PC-9 (cell line): ENCODE results near the gene ANO4. TPM values are rescaled to one million over a fixed set of nuclear protein-coding genes. Genes with fewer than 3 reads are reported as not detected.

ENCODE experiments used
- BruUV-seq: library from RNA; stranded (reverse); fragments of 400-500 nt; replicated peaks from 2 replicates; lab custom pipeline; 2021; lab: Mats Ljungman, UMichigan
- CTCF ChIA-PET: fragments of 300-600 bp; sonication (Branson Sonifier 250); formaldehyde crosslinking; loops from one replicate; lab custom pipeline; 2022; ENCODE audit warnings: antibody characterized with exemption; lab: Charles Lee
- POLR2A ChIA-PET: fragments of 300-600 bp; sonication (Branson Sonifier 250); formaldehyde crosslinking; loops from one replicate; lab custom pipeline; 2022; ENCODE audit warnings: antibody characterized with exemption; ENCODE audit not compliant: unreplicated experiment; lab: Charles Lee
- DNase-seq, 2 experiments: peaks; one replicate each; pipeline versions ENCODE4 v3.0.0 to v3.0.0-alpha.2; 2015 to 2022; ENCODE audit warnings: mixed read lengths in 1 of 2
- H2AFZ ChIP-seq: fragments of 200-600 bp; sonication (generic); 2 replicates; pipeline ENCODE4 v1.8.1; 2017; ENCODE audit warnings: antibody characterized with exemption
- H3F3A ChIP-seq: fragments of 200-600 bp; sonication (generic); 2 replicates; pipeline ENCODE4 v1.8.1; 2017; ENCODE audit warnings: antibody characterized with exemption, mild to moderate bottlenecking, low read depth; ENCODE audit not compliant: insufficient read depth
- H3K27ac ChIP-seq: fragments of 200-600 bp; sonication (generic); 2 replicates; pipeline ENCODE4 v1.6.1; 2016; ENCODE audit warnings: mixed run types
- H3K27me3 ChIP-seq: fragments of 200-600 bp; sonication (generic); 2 replicates; pipeline ENCODE4 v1.6.1; 2016; ENCODE audit warnings: low read depth, mixed run types; ENCODE audit not compliant: insufficient read depth
- H3K36me3 ChIP-seq: fragments of 200-600 bp; sonication (generic); 2 replicates; pipeline ENCODE4 v1.6.1; 2016; ENCODE audit warnings: low read depth, mixed run types
- H3K4me1 ChIP-seq: fragments of 200-600 bp; sonication (generic); replicated peaks from 2 replicates; pipeline ENCODE4 v1.6.1; 2016; ENCODE audit warnings: mixed run types; ENCODE audit not compliant: insufficient read depth
- H3K4me2 ChIP-seq: fragments of 200-600 bp; sonication (generic); 2 replicates; pipeline ENCODE4 v1.6.1; 2017; ENCODE audit warnings: mixed run types
- H3K4me3 ChIP-seq: fragments of 200-600 bp; sonication (generic); 2 replicates; pipeline ENCODE4 v1.6.1; 2016; ENCODE audit warnings: mixed run types
- H3K79me2 ChIP-seq: fragments of 200-600 bp; sonication (generic); 2 replicates; pipeline ENCODE4 v1.6.1; 2017; ENCODE audit warnings: low read depth, mixed run types
- H3K9me2 ChIP-seq: fragments of 200-600 bp; sonication (generic); 2 replicates; pipeline ENCODE4 v1.8.1; 2017; ENCODE audit warnings: mild to moderate bottlenecking; ENCODE audit not compliant: insufficient read depth
- H3K9me3 ChIP-seq: fragments of 200-600 bp; sonication (generic); 2 replicates; pipeline ENCODE4 v1.8.1; 2016; ENCODE audit warnings: low read depth; ENCODE audit not compliant: insufficient read depth
- H4K20me1 ChIP-seq: fragments of 200-600 bp; sonication (generic); 2 replicates; pipeline ENCODE4 v1.8.1; 2017; ENCODE audit not compliant: insufficient read depth
- EZH2 ChIP-seq: fragments of 200-600 bp; sonication (generic); IDR thresholded peaks from 2 replicates; pipeline ENCODE4 v1.8.0; 2017; ENCODE audit warnings: antibody characterized with exemption, low read depth
- intact Hi-C: fragments of 100-400 bp; cut with micrococcal nuclease; formaldehyde crosslinking; loops from one replicate; pipeline ENCODE4 v1.10.0; 2022; ENCODE audit not compliant: unreplicated experiment
- total RNA-seq: library from RNA; stranded (reverse); gene quantifications from 2 replicates; pipeline ENCODE4 v1.2.3, GENCODE V29; 2021
- TF ChIP-seq, protein P1 (sequence below): fragments of 200-600 bp; sonication (generic); conservative IDR thresholded peaks from 2 replicates; pipeline ENCODE4 v1.6.1; 2017; ENCODE audit warnings: mixed run types, antibody characterized with exemption, mild to moderate bottlenecking, moderate library complexity

Gene ANO4
- total RNA-seq, 1 experiment from 2014 or later, result not detected

GRCh38 chr12:100992194-100992593 is 197.6 kb downstream of the ANO4 start:
- POLR2A ChIA-PET, result no interaction called here
- no TSS peak for BruUV-seq
- TF ChIP-seq EZH2, result no peak
- TF ChIP-seq, protein P1, sequence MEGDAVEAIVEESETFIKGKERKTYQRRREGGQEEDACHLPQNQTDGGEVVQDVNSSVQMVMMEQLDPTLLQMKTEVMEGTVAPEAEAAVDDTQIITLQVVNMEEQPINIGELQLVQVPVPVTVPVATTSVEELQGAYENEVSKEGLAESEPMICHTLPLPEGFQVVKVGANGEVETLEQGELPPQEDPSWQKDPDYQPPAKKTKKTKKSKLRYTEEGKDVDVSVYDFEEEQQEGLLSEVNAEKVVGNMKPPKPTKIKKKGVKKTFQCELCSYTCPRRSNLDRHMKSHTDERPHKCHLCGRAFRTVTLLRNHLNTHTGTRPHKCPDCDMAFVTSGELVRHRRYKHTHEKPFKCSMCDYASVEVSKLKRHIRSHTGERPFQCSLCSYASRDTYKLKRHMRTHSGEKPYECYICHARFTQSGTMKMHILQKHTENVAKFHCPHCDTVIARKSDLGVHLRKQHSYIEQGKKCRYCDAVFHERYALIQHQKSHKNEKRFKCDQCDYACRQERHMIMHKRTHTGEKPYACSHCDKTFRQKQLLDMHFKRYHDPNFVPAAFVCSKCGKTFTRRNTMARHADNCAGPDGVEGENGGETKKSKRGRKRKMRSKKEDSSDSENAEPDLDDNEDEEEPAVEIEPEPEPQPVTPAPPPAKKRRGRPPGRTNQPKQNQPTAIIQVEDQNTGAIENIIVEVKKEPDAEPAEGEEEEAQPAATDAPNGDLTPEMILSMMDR, result no peak

GRCh38 chr12:100993916-100994450 is 199.4 kb downstream of the ANO4 start:
- Histone ChIP-seq H3K4me2 (no peak overlapping the region), H3F3A (no peaks in the 10 kb centered on the region), H3K27ac (no peak overlapping the region), H3K4me3 (no peak overlapping the region), H4K20me1 (no peaks in the 10 kb centered on the region), H3K36me3 (no peaks in the 10 kb centered on the region), H3K79me2 (no peaks in the 10 kb centered on the region), H3K9me3 (no peaks in the 10 kb centered on the region), H3K9me2 (no peaks in the 10 kb centered on the region), H3K4me1 (no peaks in the 10 kb centered on the region), H3K27me3 (no peaks in the 10 kb centered on the region), H2AFZ (no peak overlapping the region)
- no peak for DNase-seq
- intact Hi-C loops, result no loop called here
- no TSS peak for BruUV-seq
- ChIA-PET POLR2A (no interaction called here), CTCF (no interaction called here)
- TF ChIP-seq EZH2, result no peak
- TF ChIP-seq, protein P1, result no peak

More at GRCh38 chr12:100992194-100992593, 197.6 kb downstream of the ANO4 start:
- Histone ChIP-seq H3K4me3 (no peak overlapping the region), H3K36me3 (no peaks in the 10 kb centered on the region), H3K9me3 (no peaks in the 10 kb centered on the region), H3F3A (peaks cover 8% of the 10 kb centered on the region; the same call in 1 of the 2 replicates), H3K79me2 (no peaks in the 10 kb centered on the region), H3K4me1 (peaks cover 13% of the 10 kb centered on the region), H3K27ac (no peak overlapping the region), H3K9me2 (no peaks in the 10 kb centered on the region), H3K4me2 (no peak overlapping the region), H4K20me1 (no peaks in the 10 kb centered on the region), H3K27me3 (no peaks in the 10 kb centered on the region), H2AFZ (no peak overlapping the region)
- no peak for DNase-seq
- CTCF ChIA-PET, result no interaction called here
- intact Hi-C loops, result no loop called here

DNA sequence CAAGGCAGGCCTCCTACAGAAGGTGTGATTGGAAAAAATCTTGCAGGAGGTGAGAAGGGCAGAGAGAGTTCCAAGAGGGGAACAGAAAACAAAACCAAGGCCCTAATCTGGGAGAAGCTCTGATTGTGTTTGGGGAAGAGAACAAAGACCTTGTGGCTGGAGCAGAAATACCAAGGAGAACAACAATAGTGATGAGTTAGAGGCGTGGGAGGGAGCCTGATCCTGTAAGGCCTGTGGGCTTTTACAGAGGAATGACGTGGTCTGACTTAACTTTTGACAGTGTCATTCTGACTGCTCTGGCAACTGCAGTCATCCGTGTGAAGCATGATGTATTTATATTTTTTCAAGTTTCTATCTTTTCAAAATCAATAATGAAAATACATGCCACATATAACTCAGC is 200.6 kb downstream of the ANO4 start:
- H3K79me2 ChIP-seq, result no peaks in the 10 kb centered on the region
- no peaks in the 10 kb centered on the region for H3K27me3 ChIP-seq
- TF ChIP-seq, protein P1, result no peak
- TF ChIP-seq EZH2, result no peak
- H3K4me2 ChIP-seq, result no peak overlapping the region
- no TSS peak for BruUV-seq
- H3K9me2 ChIP-seq, result no peaks in the 10 kb centered on the region
- POLR2A ChIA-PET, result no interaction called here
- H3K4me1 ChIP-seq, result no peaks in the 10 kb centered on the region
- no peak overlapping the region for H2AFZ ChIP-seq
- CTCF ChIA-PET, result no interaction called here
- no peaks in the 10 kb centered on the region for H4K20me1 ChIP-seq
- H3F3A ChIP-seq, result no peaks in the 10 kb centered on the region
- no peak for DNase-seq
- intact Hi-C loops, result no loop called here
- H3K4me3 ChIP-seq, result no peak overlapping the region
- H3K9me3 ChIP-seq, result no peaks in the 10 kb centered on the region
- H3K36me3 ChIP-seq, result no peaks in the 10 kb centered on the region
- H3K27ac ChIP-seq, result no peak overlapping the region
